ENCODE data around the gene TPGS1.

- no peak for TF ChIP-seq POLR2AphosphoS5 (IDR thresholded peaks at IDR 0.05; ENCODE audit: low read depth, low read length)
- TF ChIP-seq POLR2A (IDR thresholded peaks at IDR 0.05; ENCODE audit: low read depth, low read length), result no peak
- TF ChIP-seq TAF1 (IDR thresholded peaks at IDR 0.05; ENCODE audit: borderline replicate concordance, low read depth, low read length), result no peak
Observed at GRCh38 chr19:512547-513365, 5.5 kb downstream of the TPGS1 start.

Measured in GM12892 (cell line).